Stomach smooth muscle (tissue), 2 donors: ENCODE results near the gene SLC6A3.

ENCODE experiments used
- H3K27ac ChIP-seq: one replicate; pipeline ENCODE4 v1.7.0; 2013; ENCODE audit warnings: mild to moderate bottlenecking, low read length, inconsistent platforms
- H3K27me3 ChIP-seq, 2 donors: one replicate each; pipeline ENCODE4 v1.7.0; 2013; ENCODE audit warnings: low read length in 2 of 2; ENCODE audit not compliant: insufficient read depth in 2 of 2, control insufficient read depth in 1 of 2
- H3K36me3 ChIP-seq, 2 donors: one replicate each; pipeline ENCODE4 v1.7.0; 2013; ENCODE audit warnings: low read length in 2 of 2; ENCODE audit not compliant: control insufficient read depth in 2 of 2, insufficient read depth in 2 of 2
- H3K4me1 ChIP-seq: one replicate; pipeline ENCODE4 v1.7.0; 2013; ENCODE audit warnings: low read length; ENCODE audit not compliant: control insufficient read depth, insufficient read depth
- H3K4me3 ChIP-seq, 2 donors: one replicate each; pipeline ENCODE4 v1.7.0; 2013; ENCODE audit warnings: low read length in 2 of 2
- H3K9ac ChIP-seq, 2 donors: one replicate each; pipeline ENCODE4 v1.7.0; 2013; ENCODE audit warnings: low read length in 2 of 2, mild to moderate bottlenecking in 1 of 2
- H3K9me3 ChIP-seq, 2 donors: one replicate each; pipeline ENCODE4 v1.7.0; 2013; ENCODE audit warnings: low read length in 2 of 2; ENCODE audit not compliant: control insufficient read depth in 2 of 2
- donor health status: healthy.
- donor health status: Pancreatic carcinoma.

The SLC6A3 gene

DNA sequence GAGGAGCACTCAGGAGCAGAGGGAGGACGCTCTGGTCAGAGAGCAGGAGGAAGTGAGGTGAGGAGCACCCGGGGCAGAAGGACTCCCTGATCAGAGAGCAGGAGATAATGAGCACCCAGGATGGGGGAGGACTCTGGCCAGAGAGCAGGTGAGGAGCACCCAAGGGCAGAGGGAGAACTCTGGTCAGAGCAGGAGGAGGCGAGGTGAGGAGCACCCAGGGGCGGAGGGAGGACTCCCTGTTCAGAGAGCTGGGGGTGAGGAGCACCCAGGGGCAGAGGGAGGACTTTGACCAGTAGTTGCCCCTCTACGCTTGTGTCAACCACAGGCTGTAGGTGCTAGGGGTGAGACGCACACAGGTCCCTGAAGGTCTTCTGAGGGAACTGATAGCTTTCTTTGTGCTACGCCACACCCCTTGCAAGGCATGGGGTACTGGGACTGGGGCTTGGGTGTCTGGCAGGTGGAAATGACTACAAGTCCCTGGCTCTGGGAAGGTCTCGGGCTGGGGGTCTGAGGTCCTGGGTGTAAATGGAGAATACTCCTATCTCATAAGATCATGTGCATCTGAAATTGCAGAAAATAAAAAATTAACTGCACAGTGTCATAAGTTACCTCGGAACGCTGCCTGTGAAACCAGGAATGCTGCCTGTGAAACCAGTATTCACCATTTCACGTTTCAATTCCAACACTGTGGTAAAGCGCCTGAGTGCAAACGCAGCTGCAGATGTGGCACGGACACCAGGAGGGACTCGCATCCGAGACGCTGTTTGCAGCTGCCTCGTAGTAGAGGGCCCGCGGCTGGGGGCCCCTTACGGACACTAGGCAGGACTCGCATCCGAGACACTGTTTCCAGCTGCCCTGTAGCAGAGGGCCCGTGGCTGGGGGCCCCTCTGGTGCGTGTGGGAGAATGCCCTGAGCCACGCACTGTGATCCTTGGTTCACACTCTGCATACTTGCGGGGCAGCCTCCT lies 27.0 kb upstream of the SLC6A3 start:
- Histone ChIP-seq H3K4me1 (no peaks in the 10 kb centered on the region), H3K9me3 (no peaks in the 10 kb centered on the region), H3K27ac (no peak overlapping the region), H3K4me3 (no peak overlapping the region), H3K27me3 (no peaks in the 10 kb centered on the region), H3K36me3 (peaks cover 19 to 26% of the 10 kb centered on the region in 2 donors), H3K9ac (no peak overlapping the region)

DNA sequence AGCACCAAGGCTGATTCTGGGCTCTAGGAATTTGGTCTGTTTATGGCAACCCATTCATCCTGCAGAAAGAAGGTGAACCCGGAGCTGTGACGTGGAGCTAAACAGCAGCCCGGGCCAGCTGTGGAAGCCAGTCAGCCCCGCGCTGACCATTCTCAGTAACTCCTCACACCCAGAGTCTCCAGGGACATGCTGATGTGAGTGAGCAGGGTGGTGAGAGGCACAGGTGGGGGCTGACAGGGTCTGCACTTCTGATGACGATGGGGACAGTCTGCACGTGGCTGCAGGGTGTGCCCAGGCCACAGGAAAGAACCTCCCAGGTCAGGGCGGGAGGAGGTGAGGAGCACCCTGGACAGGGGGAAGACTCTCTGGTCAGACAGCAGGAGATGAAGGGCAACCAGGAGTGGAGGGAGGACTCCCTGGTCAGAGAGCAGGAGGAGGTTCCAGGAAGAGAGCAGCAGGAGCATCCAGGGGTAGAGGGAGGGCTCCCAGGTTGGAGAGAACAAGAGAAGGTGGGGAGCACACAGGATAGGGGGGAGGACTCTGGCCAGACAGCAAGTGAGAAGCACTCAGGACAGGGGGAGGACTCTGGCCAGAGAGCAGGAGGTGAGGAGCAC lies 26.1 kb upstream of the SLC6A3 start:
- no peak overlapping the region for H3K27ac ChIP-seq
- peaks cover 19 to 22% of the 10 kb centered on the region in 2 donors for H3K36me3 ChIP-seq
- H3K27me3 ChIP-seq, result no peaks in the 10 kb centered on the region
- no peaks in the 10 kb centered on the region for H3K4me1 ChIP-seq
- no peak overlapping the region for H3K4me3 ChIP-seq
- H3K9ac ChIP-seq, result no peak overlapping the region
- no peaks in the 10 kb centered on the region for H3K9me3 ChIP-seq

DNA sequence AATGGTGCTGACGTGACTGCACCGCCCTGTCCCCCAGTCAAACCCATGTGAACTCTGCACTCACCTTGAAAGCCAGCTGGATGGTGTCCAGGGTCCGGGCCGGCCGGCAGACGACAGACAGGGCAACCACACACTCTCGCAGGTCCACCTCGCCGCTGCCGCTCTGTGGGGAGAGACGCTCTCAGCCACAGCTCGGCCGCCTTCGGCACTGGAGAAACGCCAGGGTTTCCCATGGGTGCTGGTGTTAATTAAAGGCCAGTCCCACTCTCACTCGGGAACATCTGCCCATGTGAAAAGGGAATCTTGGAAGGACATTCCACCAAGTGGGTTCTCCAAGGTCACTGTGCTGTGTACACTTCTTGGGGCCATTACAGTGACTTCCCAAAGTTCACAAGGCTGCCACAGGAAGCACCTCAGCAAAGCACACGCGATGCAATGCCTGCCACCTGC lies 25.5 kb upstream of the SLC6A3 start:
- no peaks in the 10 kb centered on the region for H3K27me3 ChIP-seq
- peaks cover 20 to 26% of the 10 kb centered on the region in 2 donors for H3K36me3 ChIP-seq
- no peak overlapping the region for H3K9ac ChIP-seq
- H3K27ac ChIP-seq, result no peak overlapping the region
- H3K9me3 ChIP-seq, result no peaks in the 10 kb centered on the region
- H3K4me3 ChIP-seq, result no peak overlapping the region
- H3K4me1 ChIP-seq, result no peaks in the 10 kb centered on the region

DNA sequence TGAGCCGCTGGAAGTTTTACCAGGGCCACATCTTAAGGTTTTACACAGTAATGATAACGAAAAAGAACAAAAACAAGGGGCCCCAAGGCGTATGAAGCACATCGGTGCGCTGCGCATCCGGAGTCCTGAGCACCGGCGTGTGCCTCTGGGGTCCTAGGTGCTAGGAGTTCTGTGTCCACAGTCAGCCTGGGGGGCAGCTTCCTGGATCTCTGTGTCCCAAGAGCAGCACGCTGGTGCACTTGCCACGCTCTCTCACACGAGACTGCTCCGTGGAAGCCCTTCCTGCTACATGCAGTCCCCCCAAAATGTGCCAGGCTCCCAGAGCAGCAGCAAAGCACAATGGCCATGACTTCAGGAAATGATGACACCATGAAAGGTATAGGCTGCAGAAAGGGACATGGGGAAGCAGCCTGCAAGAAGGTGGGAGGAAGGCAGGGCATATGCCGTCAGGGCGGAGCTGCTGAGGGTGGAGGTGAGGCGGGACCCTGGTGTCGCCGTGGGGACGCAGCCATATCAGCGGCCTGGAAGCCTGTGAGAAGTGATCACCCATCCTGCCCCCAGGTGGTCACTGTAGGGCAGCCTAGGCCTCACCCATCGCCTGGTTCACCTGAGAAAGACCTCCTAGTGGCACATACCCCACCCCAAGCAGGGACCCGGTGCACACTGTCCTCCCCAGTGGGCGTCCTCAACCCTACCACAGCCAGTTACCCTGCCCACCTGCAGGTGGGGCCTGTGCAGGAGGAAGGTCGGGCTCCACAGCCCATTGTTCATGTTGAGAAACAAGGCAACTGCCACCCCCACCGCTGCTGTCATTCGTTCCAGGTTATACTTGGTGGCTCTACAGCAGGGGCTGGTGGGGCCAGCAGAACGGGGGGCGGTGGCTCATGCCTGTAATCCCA lies 23.6 kb upstream of the SLC6A3 start:
- Histone ChIP-seq H3K4me1 (no peaks in the 10 kb centered on the region), H3K4me3 (no peak overlapping the region), H3K27ac (no peak overlapping the region), H3K9me3 (no peaks in the 10 kb centered on the region), H3K27me3 (no peaks in the 10 kb centered on the region), H3K9ac (no peak overlapping the region), H3K36me3 (peaks cover 25 to 30% of the 10 kb centered on the region in 2 donors)

DNA sequence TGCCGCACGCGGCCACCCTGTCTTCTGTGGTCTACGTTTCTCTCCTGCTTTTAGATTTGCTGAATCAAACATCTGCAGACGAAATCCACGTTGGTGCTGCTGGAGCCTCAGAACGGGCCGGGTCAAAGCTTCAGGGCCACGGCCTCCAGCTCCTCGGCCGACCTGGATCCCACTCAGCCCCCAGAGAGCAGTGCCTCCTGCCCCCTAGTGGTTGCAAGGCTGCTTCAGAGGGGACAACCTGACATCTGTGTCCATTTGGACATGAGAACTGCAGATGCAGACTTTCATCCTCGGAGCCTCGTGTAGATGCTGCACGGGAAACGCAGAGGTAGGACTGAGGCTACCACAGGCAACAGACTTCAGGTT lies 23.0 kb upstream of the SLC6A3 start:
- H3K4me1 ChIP-seq, result no peaks in the 10 kb centered on the region
- H3K27me3 ChIP-seq, result no peaks in the 10 kb centered on the region
- no peak overlapping the region for H3K27ac ChIP-seq
- H3K9me3 ChIP-seq, result no peaks in the 10 kb centered on the region
- H3K4me3 ChIP-seq, result no peak overlapping the region
- peaks cover 30% of the 10 kb centered on the region in 2 donors for H3K36me3 ChIP-seq
- no peak overlapping the region for H3K9ac ChIP-seq

DNA sequence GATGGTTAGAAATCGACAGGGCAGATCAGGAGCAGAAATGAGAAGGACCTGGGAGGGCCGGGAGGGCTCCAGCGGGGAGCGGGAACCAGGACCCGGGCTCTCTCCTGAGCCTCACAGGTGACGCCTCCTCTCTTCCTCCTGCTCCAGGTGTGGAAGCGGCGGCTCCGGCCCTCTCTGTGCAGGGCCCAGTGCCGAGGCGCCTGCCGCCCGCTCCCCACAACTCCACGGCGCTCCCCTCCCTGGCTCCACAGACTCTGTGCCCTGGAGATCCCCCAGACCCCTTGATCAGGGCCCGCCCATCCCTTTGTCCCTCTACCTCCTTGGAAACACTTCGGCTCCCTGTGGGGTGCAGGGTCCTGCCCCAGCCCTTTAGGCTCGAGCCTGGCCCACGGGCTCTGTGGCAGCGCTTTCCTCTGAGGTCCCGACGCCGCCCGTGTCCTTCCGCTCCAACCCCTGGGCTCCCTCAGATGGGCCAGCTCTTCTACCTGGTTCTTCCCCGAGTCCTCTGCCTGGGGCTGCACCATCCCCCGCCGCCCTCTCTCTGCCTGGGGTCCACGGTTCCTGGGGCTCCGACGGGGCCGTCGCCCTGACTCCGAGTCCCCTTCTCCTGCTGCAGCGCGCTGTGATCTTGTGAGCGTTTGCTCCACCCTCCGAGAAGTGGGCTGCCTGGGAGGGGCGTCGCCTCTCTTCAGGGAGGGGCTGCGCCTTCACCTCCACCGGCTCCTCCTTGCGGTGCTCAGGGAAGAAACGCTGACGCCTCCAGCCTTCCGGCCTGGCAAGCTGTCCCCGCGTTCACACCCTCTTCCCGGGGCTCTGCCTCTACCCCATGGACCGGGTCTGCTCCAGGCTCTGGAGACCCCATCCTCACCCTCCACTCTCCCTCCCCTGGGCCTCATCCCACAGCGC lies 22.4 kb upstream of the SLC6A3 start:
- no peaks in the 10 kb centered on the region for H3K4me1 ChIP-seq
- H3K4me3 ChIP-seq, result no peak overlapping the region
- no peak overlapping the region for H3K27ac ChIP-seq
- no peaks in the 10 kb centered on the region for H3K9me3 ChIP-seq
- H3K9ac ChIP-seq, result no peak overlapping the region
- peaks cover 27 to 31% of the 10 kb centered on the region in 2 donors for H3K36me3 ChIP-seq
- H3K27me3 ChIP-seq, result no peaks in the 10 kb centered on the region

DNA sequence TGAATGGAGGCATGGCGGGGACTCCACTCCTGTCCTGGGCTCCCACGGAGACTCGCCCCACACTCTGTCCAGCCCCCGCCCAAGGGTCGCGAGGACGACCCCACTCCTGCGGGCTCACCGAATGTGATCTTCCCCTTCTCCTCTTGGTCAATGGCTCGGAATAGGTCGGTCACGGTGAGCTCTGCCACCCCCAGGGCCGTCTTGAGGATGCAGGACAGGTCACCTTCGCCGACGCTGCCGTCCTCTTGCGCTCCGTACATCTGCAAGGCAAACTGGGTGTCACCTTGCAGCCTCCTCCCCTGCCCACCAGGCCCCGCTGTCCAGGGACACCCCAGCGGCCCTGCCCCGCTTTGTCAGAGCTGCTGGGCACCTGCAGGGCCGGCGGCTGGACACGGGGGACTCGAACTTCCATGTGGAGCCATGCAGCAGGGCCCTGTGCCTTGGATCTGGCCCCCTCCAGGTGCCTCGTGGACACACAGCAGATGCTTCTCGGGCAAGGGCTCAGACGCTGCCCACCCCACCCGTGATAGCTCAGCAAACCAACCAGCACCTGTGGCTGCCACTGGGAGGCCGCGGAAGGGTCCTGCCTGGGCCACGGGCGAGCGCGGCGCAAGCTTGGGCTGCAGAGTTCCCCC lies 21.5 kb upstream of the SLC6A3 start:
- Histone ChIP-seq H3K9ac (no peak overlapping the region), H3K27me3 (no peaks in the 10 kb centered on the region), H3K36me3 (peaks cover 32 to 36% of the 10 kb centered on the region in 2 donors), H3K4me3 (no peak overlapping the region), H3K27ac (no peak overlapping the region), H3K9me3 (no peaks in the 10 kb centered on the region), H3K4me1 (no peaks in the 10 kb centered on the region)

DNA sequence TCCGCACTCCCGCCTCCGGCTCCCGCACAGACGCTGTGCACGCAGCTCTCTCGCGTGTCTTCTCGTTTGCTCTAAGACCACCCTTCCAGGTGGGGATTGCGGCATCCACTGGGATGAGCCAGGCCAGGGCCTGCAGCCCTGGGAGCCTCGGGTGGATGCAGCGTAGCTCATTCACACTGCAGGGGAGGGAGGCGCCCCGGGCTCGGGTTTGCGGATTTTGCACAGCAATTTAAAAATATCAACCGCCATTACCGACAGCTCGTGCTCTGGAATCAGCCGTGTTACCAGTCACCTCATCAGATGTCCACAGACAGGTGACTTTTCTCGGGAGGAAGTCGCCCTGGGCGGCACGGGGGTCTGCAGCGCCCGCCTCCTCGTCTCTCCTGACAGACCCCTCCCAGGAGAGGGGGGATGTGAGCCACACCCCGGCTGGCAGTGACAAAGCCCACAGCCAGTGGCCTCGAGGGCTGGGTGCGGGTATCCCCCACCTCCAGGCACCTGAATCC lies 20.8 kb upstream of the SLC6A3 start:
- H3K36me3 ChIP-seq, result peaks cover 34 to 35% of the 10 kb centered on the region in 2 donors
- H3K9me3 ChIP-seq, result no peaks in the 10 kb centered on the region
- no peaks in the 10 kb centered on the region for H3K4me1 ChIP-seq
- no peak overlapping the region for H3K27ac ChIP-seq
- H3K9ac ChIP-seq, result no peak overlapping the region
- no peak overlapping the region for H3K4me3 ChIP-seq
- no peaks in the 10 kb centered on the region for H3K27me3 ChIP-seq

DNA sequence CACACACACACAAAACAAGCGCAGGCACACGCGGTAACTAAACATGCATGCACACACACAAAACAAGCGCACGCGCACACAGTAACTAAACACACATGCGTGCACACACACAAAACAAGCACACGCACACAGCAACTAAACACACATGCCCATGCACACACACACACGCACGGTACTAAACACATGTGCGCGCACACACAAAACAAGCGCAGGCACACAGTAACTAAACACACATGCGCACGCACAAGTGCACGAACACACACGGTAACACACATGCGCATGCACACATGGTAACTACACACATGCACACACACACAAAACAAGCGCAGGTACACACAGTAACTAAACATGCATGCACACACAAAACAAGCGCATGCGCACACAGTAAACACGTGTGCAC lies 19.9 kb upstream of the SLC6A3 start:
- H3K4me1 ChIP-seq, result no peaks in the 10 kb centered on the region
- peaks cover 36 to 40% of the 10 kb centered on the region in 2 donors for H3K36me3 ChIP-seq
- H3K4me3 ChIP-seq, result no peak overlapping the region
- no peak overlapping the region for H3K9ac ChIP-seq
- no peak overlapping the region for H3K27ac ChIP-seq
- H3K9me3 ChIP-seq, result no peaks in the 10 kb centered on the region
- H3K27me3 ChIP-seq, result no peaks in the 10 kb centered on the region
